Activated T-helper 1 cell treated with anti-CD3 and anti-CD28 coated beads, Interleukin-2, amount 50 U/mL, for 16 hours (primary cell): ENCODE results near the gene KCNK13.
"Not testable (repeated sequence)": the region's sequence is repeated elsewhere in the genome, so short reads cannot be mapped to it uniquely, and the experiment has no call there.

Experiments used
- DNase-seq, 2 donors: peaks; one replicate each; pipeline ENCODE4 v3.0.0-alpha.2; 2020; ENCODE audit warnings: low read depth in 1 of 2, low spot score in 1 of 2

Gene KCNK13

GRCh38 chr14:90060965-90061684 lies 669 bp upstream of the KCNK13 start:
- DNase-seq, result no peak

- no peak for DNase-seq
Observed at GRCh38 chr14:90062127-90062794, 467 bp downstream of the KCNK13 start.

GRCh38 chr14:90062822-90063539 lies 1.2 kb downstream of the KCNK13 start:
- DNase-seq, result no peak

GRCh38 chr14:90072350-90072749 lies 10.6 kb downstream of the KCNK13 start:
- no peak for DNase-seq

GRCh38 chr14:90079576-90079975 lies 17.8 kb downstream of the KCNK13 start:
- no peak for DNase-seq

GRCh38 chr14:90087433-90087832 lies 25.6 kb downstream of the KCNK13 start:
- DNase-seq, result no peak

- DNase-seq, result no peak
Observed at GRCh38 chr14:90088176-90088575, 26.4 kb downstream of the KCNK13 start.

GRCh38 chr14:90089486-90089885 lies 27.7 kb downstream of the KCNK13 start:
- DNase-seq, result not testable (repeated sequence)

- DNase-seq, result no peak
Observed at GRCh38 chr14:90091393-90091792, 29.6 kb downstream of the KCNK13 start.

- no peak for DNase-seq
Observed at GRCh38 chr14:90093942-90094595, 32.3 kb downstream of the KCNK13 start.

GRCh38 chr14:90095096-90095495 lies 33.3 kb downstream of the KCNK13 start:
- no peak for DNase-seq

GRCh38 chr14:90096566-90096965 lies 34.8 kb downstream of the KCNK13 start:
- no peak for DNase-seq

GRCh38 chr14:90103808-90104207 lies 42.0 kb downstream of the KCNK13 start:
- no peak for DNase-seq

- DNase-seq, result no peak
Observed at GRCh38 chr14:90105756-90106155, 44.0 kb downstream of the KCNK13 start.

- no peak for DNase-seq
Observed at GRCh38 chr14:90107789-90108188, 46.0 kb downstream of the KCNK13 start.

- no peak for DNase-seq
Observed at GRCh38 chr14:90109858-90110257, 48.1 kb downstream of the KCNK13 start.

- DNase-seq, result no peak
Observed at GRCh38 chr14:90111895-90112534, 50.2 kb downstream of the KCNK13 start.

- no peak for DNase-seq
Observed at GRCh38 chr14:90114554-90114953, 52.8 kb downstream of the KCNK13 start.

GRCh38 chr14:90115780-90116179 lies 54.0 kb downstream of the KCNK13 start:
- no peak for DNase-seq

- no peak for DNase-seq
Observed at GRCh38 chr14:90116444-90116843, 54.6 kb downstream of the KCNK13 start.

- no peak for DNase-seq
Observed at GRCh38 chr14:90118027-90118426, 56.2 kb downstream of the KCNK13 start.
